K562 (cell line): ENCODE results near the gene MINK1. TPM values are rescaled to one million over a fixed set of nuclear protein-coding genes. Genes with fewer than 3 reads are reported as not detected.

Source experiments
- BCOR ChIP-seq: fragments of 450-650 bp; IDR thresholded peaks from 2 replicates; pipeline ENCODE4 v1.6.1; 2016
- FOXK1 ChIP-seq: sonication (generic); formaldehyde crosslinking; IDR thresholded peaks from 2 replicates; pipeline ENCODE4 v1.8.0; 2022; ENCODE audit warnings: missing genetic modification reagents, mild to moderate bottlenecking, borderline replicate concordance
- FOXP1 ChIP-seq: sonication (generic); formaldehyde crosslinking; IDR thresholded peaks from 2 replicates; pipeline ENCODE4 v1.8.0; 2022; ENCODE audit warnings: mild to moderate bottlenecking, missing genetic modification reagents
- KAT8 ChIP-seq: fragments of 450-650 bp; IDR thresholded peaks from 2 replicates; pipeline ENCODE4 v1.6.1; 2016; ENCODE audit warnings: low read depth, mild to moderate bottlenecking
- NCOA2 ChIP-seq, 2 experiments: fragments of 450-650 bp; IDR thresholded peaks; 2 replicates each; pipeline ENCODE4 v1.6.1; 2018; ENCODE audit warnings: mild to moderate bottlenecking in 2 of 2, moderate library complexity in 1 of 2; ENCODE audit not compliant: partially characterized antibody in 2 of 2
- POLR2A ChIP-seq: fragments of 450-650 bp; conservative IDR thresholded peaks from 2 replicates; pipeline ENCODE4 v1.6.1; 2016
- RB1 ChIP-seq: fragments of 450-650 bp; IDR thresholded peaks from 2 replicates; pipeline ENCODE4 v1.6.1; 2017; ENCODE audit warnings: low read depth, mild to moderate bottlenecking
- RBM39 ChIP-seq: fragments of 200-400 bp; formaldehyde crosslinking; optimal IDR thresholded peaks from 2 replicates; pipeline ENCODE3; 2018; ENCODE audit warnings: low read depth, low read length
- SNRNP70 ChIP-seq: fragments of 200-400 bp; formaldehyde crosslinking; optimal IDR thresholded peaks from 2 replicates; pipeline ENCODE3; 2017; ENCODE audit warnings: low read depth, low read length
- TCF7 ChIP-seq: sonication (generic); IDR thresholded peaks from 2 replicates; pipeline ENCODE4 v1.6.1; 2016; ENCODE audit warnings: antibody characterized with exemption, borderline replicate concordance
- ZBTB7A ChIP-seq: IDR thresholded peaks from 2 replicates; pipeline ENCODE4 v1.6.1; 2011; ENCODE audit warnings: low read depth, mild to moderate bottlenecking, low read length, moderate library complexity, borderline replicate concordance; ENCODE audit not compliant: control insufficient read depth
- polyA plus RNA-seq, 8 experiments: library from polyadenylated mRNA; depleted of rRNA in 4 of 8; stranded (reverse) in 5 of 8; unstranded in 3 of 8; fragments of >200 nt; fragmentation: Nextera tagmentation in 2 of 8; fragmentation: Illumina TruSeq in 1 of 8; extraction: Ambion mirVana in 2 of 8; extraction: Trizol in 1 of 8; gene quantifications; 2 replicates each; pipeline versions ENCODE4 v1.2.1 to v1.2.3, GENCODE V29; 2011 to 2014; ENCODE audit warnings: inconsistent platforms in 1 of 8, missing spikeins in 1 of 8
- total RNA-seq, 7 experiments: library from RNA; depleted of rRNA in 6 of 7; stranded (reverse); fragments of >200 nt in 6 of 7; fragmentation: Illumina TruSeq in 2 of 7; extraction: Trizol in 2 of 7; gene quantifications; 2 replicates each; pipeline versions ENCODE4 v1.2.1 to v1.2.3, GENCODE V29; 2011 to 2021; ENCODE audit warnings: low replicate concordance in 1 of 7
- TF ChIP-seq, protein P1 (sequence below): fragments of 200-600 bp; sonication (generic); IDR thresholded peaks from one replicate; pipeline ENCODE4 v1.6.1; 2012; ENCODE audit warnings: mild to moderate bottlenecking, low read depth, low read length, inconsistent platforms
- TF ChIP-seq, protein P2 (sequence below), 2 experiments: IDR thresholded peaks in 1 of 2; conservative IDR thresholded peaks in 1 of 2; 2 replicates each; pipeline ENCODE4 v1.6.1; 2016; ENCODE audit warnings: low read depth in 2 of 2, mild to moderate bottlenecking in 1 of 2, missing compliant biosample characterization in 1 of 2, missing genetic modification characterization in 1 of 2, moderate library complexity in 1 of 2
- TF ChIP-seq, protein P3 (sequence below): fragments of 250-450 bp; sonication (Bioruptor Pico); IDR thresholded peaks from 2 replicates; pipeline ENCODE4 v1.5.0; 2020; ENCODE audit warnings: mild to moderate bottlenecking, borderline replicate concordance

Gene MINK1
- total and polyA plus RNA-seq, 9 of the 15 experiments (the other 6 are each of a cell fraction or from before 2014, with no cell fraction given) = 0.11 to 54.2 (median 14.9) TPM

DNA sequence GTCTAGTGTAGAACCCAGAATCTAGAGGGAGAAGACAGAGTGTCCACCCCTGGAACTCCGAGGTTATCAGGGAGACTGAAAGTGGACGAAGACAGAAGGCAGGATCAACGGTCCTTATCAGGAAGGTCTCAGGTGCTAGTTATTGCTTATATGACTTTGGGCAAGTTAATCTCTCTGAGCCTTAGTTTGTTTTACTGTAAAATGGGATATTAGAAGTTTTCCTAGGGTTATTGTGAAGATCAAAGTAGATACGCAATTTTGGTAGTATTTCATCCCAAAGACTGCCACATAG is 108.1 kb downstream of the MINK1 start (continued):
- no peak for TF ChIP-seq RBM39
- TF ChIP-seq BCOR = peak; percentile 60; the same call in 1 of the 2 replicates
- no peak for TF ChIP-seq FOXP1 (CRISPR knock-in tag)
- TF ChIP-seq POLR2A = no peak
- TF ChIP-seq RB1 = no peak
- no peak for TF ChIP-seq TCF7
- TF ChIP-seq, protein P1, sequence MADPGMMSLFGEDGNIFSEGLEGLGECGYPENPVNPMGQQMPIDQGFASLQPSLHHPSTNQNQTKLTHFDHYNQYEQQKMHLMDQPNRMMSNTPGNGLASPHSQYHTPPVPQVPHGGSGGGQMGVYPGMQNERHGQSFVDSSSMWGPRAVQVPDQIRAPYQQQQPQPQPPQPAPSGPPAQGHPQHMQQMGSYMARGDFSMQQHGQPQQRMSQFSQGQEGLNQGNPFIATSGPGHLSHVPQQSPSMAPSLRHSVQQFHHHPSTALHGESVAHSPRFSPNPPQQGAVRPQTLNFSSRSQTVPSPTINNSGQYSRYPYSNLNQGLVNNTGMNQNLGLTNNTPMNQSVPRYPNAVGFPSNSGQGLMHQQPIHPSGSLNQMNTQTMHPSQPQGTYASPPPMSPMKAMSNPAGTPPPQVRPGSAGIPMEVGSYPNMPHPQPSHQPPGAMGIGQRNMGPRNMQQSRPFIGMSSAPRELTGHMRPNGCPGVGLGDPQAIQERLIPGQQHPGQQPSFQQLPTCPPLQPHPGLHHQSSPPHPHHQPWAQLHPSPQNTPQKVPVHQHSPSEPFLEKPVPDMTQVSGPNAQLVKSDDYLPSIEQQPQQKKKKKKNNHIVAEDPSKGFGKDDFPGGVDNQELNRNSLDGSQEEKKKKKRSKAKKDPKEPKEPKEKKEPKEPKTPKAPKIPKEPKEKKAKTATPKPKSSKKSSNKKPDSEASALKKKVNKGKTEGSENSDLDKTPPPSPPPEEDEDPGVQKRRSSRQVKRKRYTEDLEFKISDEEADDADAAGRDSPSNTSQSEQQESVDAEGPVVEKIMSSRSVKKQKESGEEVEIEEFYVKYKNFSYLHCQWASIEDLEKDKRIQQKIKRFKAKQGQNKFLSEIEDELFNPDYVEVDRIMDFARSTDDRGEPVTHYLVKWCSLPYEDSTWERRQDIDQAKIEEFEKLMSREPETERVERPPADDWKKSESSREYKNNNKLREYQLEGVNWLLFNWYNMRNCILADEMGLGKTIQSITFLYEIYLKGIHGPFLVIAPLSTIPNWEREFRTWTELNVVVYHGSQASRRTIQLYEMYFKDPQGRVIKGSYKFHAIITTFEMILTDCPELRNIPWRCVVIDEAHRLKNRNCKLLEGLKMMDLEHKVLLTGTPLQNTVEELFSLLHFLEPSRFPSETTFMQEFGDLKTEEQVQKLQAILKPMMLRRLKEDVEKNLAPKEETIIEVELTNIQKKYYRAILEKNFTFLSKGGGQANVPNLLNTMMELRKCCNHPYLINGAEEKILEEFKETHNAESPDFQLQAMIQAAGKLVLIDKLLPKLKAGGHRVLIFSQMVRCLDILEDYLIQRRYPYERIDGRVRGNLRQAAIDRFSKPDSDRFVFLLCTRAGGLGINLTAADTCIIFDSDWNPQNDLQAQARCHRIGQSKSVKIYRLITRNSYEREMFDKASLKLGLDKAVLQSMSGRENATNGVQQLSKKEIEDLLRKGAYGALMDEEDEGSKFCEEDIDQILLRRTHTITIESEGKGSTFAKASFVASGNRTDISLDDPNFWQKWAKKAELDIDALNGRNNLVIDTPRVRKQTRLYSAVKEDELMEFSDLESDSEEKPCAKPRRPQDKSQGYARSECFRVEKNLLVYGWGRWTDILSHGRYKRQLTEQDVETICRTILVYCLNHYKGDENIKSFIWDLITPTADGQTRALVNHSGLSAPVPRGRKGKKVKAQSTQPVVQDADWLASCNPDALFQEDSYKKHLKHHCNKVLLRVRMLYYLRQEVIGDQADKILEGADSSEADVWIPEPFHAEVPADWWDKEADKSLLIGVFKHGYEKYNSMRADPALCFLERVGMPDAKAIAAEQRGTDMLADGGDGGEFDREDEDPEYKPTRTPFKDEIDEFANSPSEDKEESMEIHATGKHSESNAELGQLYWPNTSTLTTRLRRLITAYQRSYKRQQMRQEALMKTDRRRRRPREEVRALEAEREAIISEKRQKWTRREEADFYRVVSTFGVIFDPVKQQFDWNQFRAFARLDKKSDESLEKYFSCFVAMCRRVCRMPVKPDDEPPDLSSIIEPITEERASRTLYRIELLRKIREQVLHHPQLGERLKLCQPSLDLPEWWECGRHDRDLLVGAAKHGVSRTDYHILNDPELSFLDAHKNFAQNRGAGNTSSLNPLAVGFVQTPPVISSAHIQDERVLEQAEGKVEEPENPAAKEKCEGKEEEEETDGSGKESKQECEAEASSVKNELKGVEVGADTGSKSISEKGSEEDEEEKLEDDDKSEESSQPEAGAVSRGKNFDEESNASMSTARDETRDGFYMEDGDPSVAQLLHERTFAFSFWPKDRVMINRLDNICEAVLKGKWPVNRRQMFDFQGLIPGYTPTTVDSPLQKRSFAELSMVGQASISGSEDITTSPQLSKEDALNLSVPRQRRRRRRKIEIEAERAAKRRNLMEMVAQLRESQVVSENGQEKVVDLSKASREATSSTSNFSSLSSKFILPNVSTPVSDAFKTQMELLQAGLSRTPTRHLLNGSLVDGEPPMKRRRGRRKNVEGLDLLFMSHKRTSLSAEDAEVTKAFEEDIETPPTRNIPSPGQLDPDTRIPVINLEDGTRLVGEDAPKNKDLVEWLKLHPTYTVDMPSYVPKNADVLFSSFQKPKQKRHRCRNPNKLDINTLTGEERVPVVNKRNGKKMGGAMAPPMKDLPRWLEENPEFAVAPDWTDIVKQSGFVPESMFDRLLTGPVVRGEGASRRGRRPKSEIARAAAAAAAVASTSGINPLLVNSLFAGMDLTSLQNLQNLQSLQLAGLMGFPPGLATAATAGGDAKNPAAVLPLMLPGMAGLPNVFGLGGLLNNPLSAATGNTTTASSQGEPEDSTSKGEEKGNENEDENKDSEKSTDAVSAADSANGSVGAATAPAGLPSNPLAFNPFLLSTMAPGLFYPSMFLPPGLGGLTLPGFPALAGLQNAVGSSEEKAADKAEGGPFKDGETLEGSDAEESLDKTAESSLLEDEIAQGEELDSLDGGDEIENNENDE = no peak
- TF ChIP-seq KAT8 = no peak
- no peak for TF ChIP-seq ZBTB7A
- no peak for TF ChIP-seq FOXK1 (CRISPR knock-in tag)
- no peak for TF ChIP-seq NCOA2 (IDR thresholded peaks at IDR 0.05; ENCODE audit: partially characterized antibody in 2 of 2)
- TF ChIP-seq, protein P2, sequence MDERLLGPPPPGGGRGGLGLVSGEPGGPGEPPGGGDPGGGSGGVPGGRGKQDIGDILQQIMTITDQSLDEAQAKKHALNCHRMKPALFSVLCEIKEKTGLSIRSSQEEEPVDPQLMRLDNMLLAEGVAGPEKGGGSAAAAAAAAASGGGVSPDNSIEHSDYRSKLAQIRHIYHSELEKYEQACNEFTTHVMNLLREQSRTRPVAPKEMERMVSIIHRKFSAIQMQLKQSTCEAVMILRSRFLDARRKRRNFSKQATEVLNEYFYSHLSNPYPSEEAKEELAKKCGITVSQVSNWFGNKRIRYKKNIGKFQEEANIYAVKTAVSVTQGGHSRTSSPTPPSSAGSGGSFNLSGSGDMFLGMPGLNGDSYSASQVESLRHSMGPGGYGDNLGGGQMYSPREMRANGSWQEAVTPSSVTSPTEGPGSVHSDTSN (CRISPR knock-in tag; IDR thresholded peaks at IDR 0.05; ENCODE audit: low read depth) = no peak
- TF ChIP-seq, protein P2 (tag; conservative IDR thresholded peaks at IDR 0.05; ENCODE audit: low read depth) = no peak
- no peak for TF ChIP-seq SNRNP70
- TF ChIP-seq, protein P3, sequence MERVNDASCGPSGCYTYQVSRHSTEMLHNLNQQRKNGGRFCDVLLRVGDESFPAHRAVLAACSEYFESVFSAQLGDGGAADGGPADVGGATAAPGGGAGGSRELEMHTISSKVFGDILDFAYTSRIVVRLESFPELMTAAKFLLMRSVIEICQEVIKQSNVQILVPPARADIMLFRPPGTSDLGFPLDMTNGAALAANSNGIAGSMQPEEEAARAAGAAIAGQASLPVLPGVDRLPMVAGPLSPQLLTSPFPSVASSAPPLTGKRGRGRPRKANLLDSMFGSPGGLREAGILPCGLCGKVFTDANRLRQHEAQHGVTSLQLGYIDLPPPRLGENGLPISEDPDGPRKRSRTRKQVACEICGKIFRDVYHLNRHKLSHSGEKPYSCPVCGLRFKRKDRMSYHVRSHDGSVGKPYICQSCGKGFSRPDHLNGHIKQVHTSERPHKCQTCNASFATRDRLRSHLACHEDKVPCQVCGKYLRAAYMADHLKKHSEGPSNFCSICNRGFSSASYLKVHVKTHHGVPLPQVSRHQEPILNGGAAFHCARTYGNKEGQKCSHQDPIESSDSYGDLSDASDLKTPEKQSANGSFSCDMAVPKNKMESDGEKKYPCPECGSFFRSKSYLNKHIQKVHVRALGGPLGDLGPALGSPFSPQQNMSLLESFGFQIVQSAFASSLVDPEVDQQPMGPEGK = no peak
